ENCODE results near the gene NDUFA7.
A peak's percentile ranks its signal among the peaks of the same experiment; 100 is the strongest.

Gene NDUFA7

GRCh38 chr19:8311461-8312260 lies 9.5 kb downstream of the NDUFA7 start:
- TF ChIP-seq CTCF (IDR thresholded peaks at IDR 0.05; ENCODE audit: low read depth, low read length): no peak
- no peaks in the 10 kb centered on the region; the same call in 1 of the 2 replicates for H3K4me1 ChIP-seq
- H3K4me3 ChIP-seq (ENCODE audit: low read depth, low read length): no peak overlapping the region
- DNase-seq: peak; percentile 47
- H3K9me3 ChIP-seq: no peaks in the 10 kb centered on the region
- peaks cover 32% of the 10 kb centered on the region for H3K36me3 ChIP-seq
- no peaks in the 10 kb centered on the region for H3K27me3 ChIP-seq

GRCh38 chr19:8310342-8311055 lies 10.7 kb downstream of the NDUFA7 start:
- Histone ChIP-seq H3K36me3 (peaks cover 35% of the 10 kb centered on the region), H3K9me3 (no peaks in the 10 kb centered on the region)

GRCh38 chr19:8308891-8309291 lies 12.3 kb downstream of the NDUFA7 start:
- Histone ChIP-seq H3K4me3 (ENCODE audit: low read depth, low read length) (peak overlapping the region; percentile 97), H3K9me3 (no peaks in the 10 kb centered on the region), H3K36me3 (peaks cover 30% of the 10 kb centered on the region), H3K27me3 (no peaks in the 10 kb centered on the region), H3K4me1 (peaks cover 3% of the 10 kb centered on the region; the same call in 1 of the 2 replicates)
- no peak for TF ChIP-seq CTCF (IDR thresholded peaks at IDR 0.05; ENCODE audit: low read depth, low read length)
- peak; percentile 7 for DNase-seq

More at GRCh38 chr19:8310342-8311055, 10.7 kb downstream of the NDUFA7 start:
- peak; percentile 13 for DNase-seq
- Histone ChIP-seq H3K27me3 (no peaks in the 10 kb centered on the region), H3K4me3 (ENCODE audit: low read depth, low read length) (no peak overlapping the region), H3K4me1 (no peaks in the 10 kb centered on the region; the same call in 1 of the 2 replicates)
- no peak for TF ChIP-seq CTCF (IDR thresholded peaks at IDR 0.05; ENCODE audit: low read depth, low read length)

- Histone ChIP-seq H3K4me1 (peaks cover 3% of the 10 kb centered on the region; the same call in 1 of the 2 replicates), H3K36me3 (peaks cover 36% of the 10 kb centered on the region), H3K9me3 (no peaks in the 10 kb centered on the region), H3K27me3 (no peaks in the 10 kb centered on the region), H3K4me3 (ENCODE audit: low read depth, low read length) (peak within 1 kb of the TSS; percentile 97)
- TF ChIP-seq CTCF (IDR thresholded peaks at IDR 0.05; ENCODE audit: low read depth, low read length): no peak
- DNase-seq: peak; percentile 94
Observed at GRCh38 chr19:8307965-8308866, 13.0 kb downstream of the NDUFA7 start, which contains the start of gene CD320. Gene CD320 (minus strand): TSS chr19:8308358. CDS start chr19:8308290, 68 bp downstream.

GRCh38 chr19:8307400-8307964 lies 13.7 kb downstream of the NDUFA7 start:
- Histone ChIP-seq H3K27me3 (no peaks in the 10 kb centered on the region), H3K4me1 (peaks cover 3% of the 10 kb centered on the region; the same call in 1 of the 2 replicates), H3K36me3 (peaks cover 40% of the 10 kb centered on the region), H3K9me3 (no peaks in the 10 kb centered on the region), H3K4me3 (ENCODE audit: low read depth, low read length) (peak overlapping the region; percentile 97)
- no peak for TF ChIP-seq CTCF (IDR thresholded peaks at IDR 0.05; ENCODE audit: low read depth, low read length)
- peak; percentile 33 for DNase-seq
